Activated T-cell treated with anti-CD3 and anti-CD28 coated beads, Interleukin-2, amount 50 U/mL, for 72 hours (primary cell): ENCODE results near the gene THAP2. TPM values are rescaled to one million over a fixed set of nuclear protein-coding genes. Genes with fewer than 3 reads are reported as not detected.
"Not testable (repeated sequence)": the region's sequence is repeated elsewhere in the genome, so short reads cannot be mapped to it uniquely, and the experiment has no call there.

Experiments used
- ATAC-seq, 2 donors: fragments of 150-1000 bp; cut with Tn5 transposase; replicated peaks in 1 of 2; 2 replicates each; pipeline ENCODE4 v1.10.0; 2021; ENCODE audit warnings: moderate library complexity in 2 of 2, mild to moderate bottlenecking in 1 of 2
- DNase-seq, 2 donors: peaks; one replicate each; pipeline ENCODE4 v3.0.0; 2021 to 2022; ENCODE audit warnings: mixed read lengths in 1 of 2
- H3K27ac Mint-ChIP-seq: one replicate; pipeline ENCODE4 v1.8.0; 2022; ENCODE audit warnings: mild to moderate bottlenecking, moderate library complexity, mixed read lengths
- H3K27me3 Mint-ChIP-seq: one replicate; pipeline ENCODE4 v1.8.0; 2022; ENCODE audit warnings: low read depth, mixed read lengths
- H3K36me3 Mint-ChIP-seq, 2 donors: one replicate each; pipeline ENCODE4 v1.8.0; 2022; ENCODE audit warnings: mixed read lengths in 2 of 2, mild to moderate bottlenecking in 1 of 2; ENCODE audit not compliant: insufficient read depth in 2 of 2
- H3K4me1 Mint-ChIP-seq: one replicate; pipeline ENCODE4 v1.8.0; 2022; ENCODE audit warnings: low read depth, mixed read lengths
- H3K4me3 Mint-ChIP-seq, 2 donors: one replicate each; pipeline ENCODE4 v1.8.0; 2022; ENCODE audit warnings: mild to moderate bottlenecking in 2 of 2, mixed read lengths in 2 of 2, moderate library complexity in 2 of 2
- H3K9me3 Mint-ChIP-seq, 2 donors: one replicate each; pipeline ENCODE4 v1.8.0; 2022; ENCODE audit warnings: mixed read lengths in 2 of 2
- total RNA-seq, 2 donors: library from RNA; stranded (reverse); gene quantifications; one replicate each; pipeline ENCODE4 v1.2.3, GENCODE V29; 2022

The THAP2 gene
- total RNA-seq, 2 donors from 2014 or later: 13.8 to 15.1 TPM

DNA sequence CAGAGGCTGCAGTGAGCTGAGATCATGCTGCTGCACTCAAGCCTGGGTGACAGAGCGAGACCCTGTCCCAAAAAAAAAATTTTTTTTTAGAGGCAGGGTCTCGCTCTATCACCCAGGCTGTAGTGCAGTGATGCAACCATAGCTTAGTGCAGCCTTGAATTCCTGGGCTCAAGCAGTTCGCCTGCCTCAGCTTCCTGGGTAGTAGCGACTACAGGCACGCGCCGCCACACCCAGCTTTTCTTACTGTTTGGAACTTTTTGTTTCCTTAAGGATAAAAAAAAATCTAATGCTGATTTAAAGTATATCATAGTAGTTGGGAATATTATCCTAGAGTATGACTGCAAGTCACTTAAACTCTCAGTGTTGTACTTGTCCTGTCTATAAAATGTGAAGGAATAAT is 29.0 kb downstream of the THAP2 start:
- H3K4me1 Mint-ChIP-seq: peaks cover 17% of the 10 kb centered on the region
- no peaks in the 10 kb centered on the region for H3K27me3 Mint-ChIP-seq
- no peak overlapping the region for H3K4me3 Mint-ChIP-seq
- H3K36me3 Mint-ChIP-seq: peaks cover 0 to 2% of the 10 kb centered on the region in 2 donors
- no peak for DNase-seq
- no peaks in the 10 kb centered on the region for H3K9me3 Mint-ChIP-seq
- H3K27ac Mint-ChIP-seq: no peak overlapping the region
- ATAC-seq: no peak

DNA sequence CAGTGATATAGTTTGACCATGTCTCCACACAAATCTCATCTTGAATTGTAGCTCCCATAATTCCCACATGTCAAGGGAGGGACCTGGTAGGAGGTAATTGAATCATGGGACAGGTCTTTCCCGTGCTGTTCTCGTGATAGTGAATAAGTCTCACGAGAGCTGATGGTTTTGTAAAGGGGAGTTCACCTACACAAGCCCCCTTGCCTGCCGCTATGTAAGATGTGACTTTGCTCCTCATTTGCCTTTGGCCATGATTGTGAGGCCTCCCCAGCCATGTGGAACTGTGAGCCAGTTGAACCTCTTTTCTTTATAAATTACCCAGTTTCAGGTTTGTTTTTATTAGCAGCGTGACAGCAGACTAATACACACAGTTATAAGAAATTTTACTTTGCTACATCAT is 29.6 kb downstream of the THAP2 start:
- H3K36me3 Mint-ChIP-seq, H3K9me3 Mint-ChIP-seq, H3K27me3 Mint-ChIP-seq, DNase-seq, H3K4me3 Mint-ChIP-seq, H3K27ac Mint-ChIP-seq, ATAC-seq: not testable (repeated sequence)
- H3K4me1 Mint-ChIP-seq: peaks cover 12% of the 10 kb centered on the region

DNA sequence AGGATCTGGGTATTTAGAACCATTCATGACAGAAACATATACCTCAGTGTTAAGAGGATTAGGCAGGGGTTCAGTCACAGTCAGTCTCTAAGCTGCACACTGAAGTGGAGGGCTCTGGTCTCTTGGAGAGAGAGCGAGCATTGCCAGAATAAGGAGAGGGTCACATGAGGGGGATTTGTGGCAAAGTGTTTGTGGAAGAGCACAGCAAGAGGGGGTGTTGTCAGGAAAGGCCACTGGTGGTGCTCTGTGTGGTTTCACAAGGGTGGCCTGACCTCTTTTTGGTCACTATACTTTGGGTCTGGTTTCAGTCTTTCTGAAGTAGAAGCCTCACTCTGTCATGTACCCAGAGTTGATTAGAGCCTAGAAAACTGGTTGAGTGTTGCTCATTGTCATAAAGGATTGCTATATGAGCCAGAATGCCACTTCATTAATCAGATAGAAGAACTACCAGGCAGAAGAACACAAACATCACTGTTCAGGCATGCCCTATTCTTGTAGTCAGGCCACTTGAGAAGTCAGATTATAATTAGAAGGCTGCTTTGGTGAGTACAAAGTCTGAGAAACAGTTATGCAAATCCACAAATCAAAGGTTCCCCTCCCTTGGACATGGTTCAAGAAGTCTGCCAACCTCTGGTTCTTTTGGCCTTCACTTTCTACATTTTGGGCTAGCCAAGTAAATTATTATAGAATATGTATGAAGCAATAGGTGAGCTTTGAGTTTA is 30.2 kb downstream of the THAP2 start:
- DNase-seq (no peak), ATAC-seq (no peak)
- no peak overlapping the region for H3K27ac Mint-ChIP-seq
- H3K9me3 Mint-ChIP-seq: no peaks in the 10 kb centered on the region
- no peaks in the 10 kb centered on the region for H3K27me3 Mint-ChIP-seq
- H3K4me3 Mint-ChIP-seq: no peak overlapping the region
- peaks cover 2 to 3% of the 10 kb centered on the region in 2 donors for H3K36me3 Mint-ChIP-seq
- peaks cover 8% of the 10 kb centered on the region for H3K4me1 Mint-ChIP-seq

DNA sequence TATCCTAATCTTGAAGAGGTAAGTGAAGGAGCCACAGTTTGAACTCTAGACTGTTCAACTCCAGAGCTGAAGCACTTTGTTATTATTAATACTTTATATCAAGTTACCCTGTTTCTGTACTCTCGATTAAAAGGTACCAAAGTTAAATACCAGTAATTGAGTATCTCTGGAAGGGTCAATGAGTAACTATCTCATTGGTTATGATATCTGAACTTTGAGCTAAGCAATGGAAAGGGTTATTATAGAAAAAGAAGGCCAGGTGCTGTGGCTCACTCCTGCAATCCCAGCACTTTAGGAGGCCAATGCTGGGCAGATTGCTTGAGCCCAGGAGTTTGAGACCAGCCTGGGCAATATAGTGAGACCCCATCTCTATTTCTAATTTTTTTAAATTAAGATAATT is 31.7 kb downstream of the THAP2 start:
- no peak overlapping the region for H3K4me3 Mint-ChIP-seq
- H3K9me3 Mint-ChIP-seq: no peaks in the 10 kb centered on the region
- H3K27ac Mint-ChIP-seq: no peak overlapping the region
- ATAC-seq: no peak
- no peak for DNase-seq
- peaks cover 5 to 6% of the 10 kb centered on the region in 2 donors for H3K36me3 Mint-ChIP-seq
- H3K4me1 Mint-ChIP-seq: peaks cover 6% of the 10 kb centered on the region
- H3K27me3 Mint-ChIP-seq: no peaks in the 10 kb centered on the region

DNA sequence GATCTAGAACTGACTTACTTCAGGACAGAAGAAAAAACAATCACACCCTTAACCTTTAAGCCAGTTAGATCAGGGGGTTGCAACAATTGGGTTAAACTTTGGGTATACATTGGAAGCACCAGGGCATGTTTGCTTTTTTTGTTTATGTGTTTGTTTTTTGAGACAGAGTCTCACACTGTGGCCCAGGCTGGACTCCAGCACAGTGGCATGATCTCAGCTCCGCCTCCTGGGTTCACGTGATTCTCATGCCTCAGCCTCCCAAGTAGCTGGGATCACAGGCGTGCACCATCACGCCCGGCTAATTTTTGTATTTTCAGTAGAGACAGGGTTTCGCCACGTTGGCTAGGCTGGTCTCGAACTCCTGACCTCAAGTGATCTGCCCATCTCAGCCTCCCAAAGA is 38.1 kb downstream of the THAP2 start:
- not testable (repeated sequence) for DNase-seq, ATAC-seq, H3K9me3 Mint-ChIP-seq, H3K27ac Mint-ChIP-seq, H3K27me3 Mint-ChIP-seq, H3K4me3 Mint-ChIP-seq, H3K4me1 Mint-ChIP-seq, H3K36me3 Mint-ChIP-seq

DNA sequence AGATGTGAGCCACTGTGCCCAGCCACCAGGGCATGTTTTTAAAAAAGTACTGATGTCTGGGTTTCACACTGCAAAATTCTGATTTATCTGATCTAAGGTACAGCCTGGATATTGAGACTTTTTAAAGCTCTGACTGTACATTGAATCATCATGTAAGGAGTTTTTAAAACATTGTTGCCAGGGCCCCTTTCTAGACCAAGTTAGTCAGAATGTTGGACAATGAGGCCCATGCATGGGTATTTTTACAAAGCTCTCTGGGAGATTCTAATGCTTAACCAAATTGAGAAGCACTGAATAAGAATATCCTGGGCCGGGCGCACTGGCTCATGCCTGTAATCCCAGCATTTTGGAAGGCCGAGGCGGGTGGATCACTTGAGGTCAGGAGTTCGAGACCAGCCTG is 38.5 kb downstream of the THAP2 start:
- Mint-ChIP-seq H3K36me3 (peaks cover 3 to 6% of the 10 kb centered on the region in 2 donors), H3K4me3 (no peak overlapping the region), H3K27ac (no peak overlapping the region), H3K4me1 (peaks cover 2% of the 10 kb centered on the region), H3K9me3 (no peaks in the 10 kb centered on the region), H3K27me3 (no peaks in the 10 kb centered on the region)
- DNase-seq (no peak), ATAC-seq (no peak)

DNA sequence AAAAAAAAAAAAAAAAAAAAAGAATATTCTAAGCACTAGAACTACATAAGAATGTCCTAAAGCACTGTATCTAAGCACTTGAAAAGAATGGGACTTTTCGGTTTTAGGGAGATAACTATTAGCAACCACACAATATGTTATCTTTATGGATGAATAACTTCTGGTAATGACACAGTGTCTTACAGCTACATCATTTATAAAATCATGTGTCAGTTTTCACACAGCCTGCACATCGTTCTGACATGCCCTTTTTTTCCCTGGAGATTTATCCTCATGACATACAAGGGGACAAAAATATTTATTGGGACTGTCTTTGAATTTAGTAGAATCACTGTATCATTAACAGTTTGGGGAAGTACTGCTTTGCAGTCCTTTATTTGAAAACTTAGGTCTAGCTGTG is 39.1 kb downstream of the THAP2 start:
- no peak for ATAC-seq
- H3K9me3 Mint-ChIP-seq: no peaks in the 10 kb centered on the region
- peaks cover 8% of the 10 kb centered on the region for H3K4me1 Mint-ChIP-seq
- peaks cover 3 to 6% of the 10 kb centered on the region in 2 donors for H3K36me3 Mint-ChIP-seq
- H3K4me3 Mint-ChIP-seq: no peak overlapping the region
- no peaks in the 10 kb centered on the region for H3K27me3 Mint-ChIP-seq
- DNase-seq: no peak
- H3K27ac Mint-ChIP-seq: no peak overlapping the region

DNA sequence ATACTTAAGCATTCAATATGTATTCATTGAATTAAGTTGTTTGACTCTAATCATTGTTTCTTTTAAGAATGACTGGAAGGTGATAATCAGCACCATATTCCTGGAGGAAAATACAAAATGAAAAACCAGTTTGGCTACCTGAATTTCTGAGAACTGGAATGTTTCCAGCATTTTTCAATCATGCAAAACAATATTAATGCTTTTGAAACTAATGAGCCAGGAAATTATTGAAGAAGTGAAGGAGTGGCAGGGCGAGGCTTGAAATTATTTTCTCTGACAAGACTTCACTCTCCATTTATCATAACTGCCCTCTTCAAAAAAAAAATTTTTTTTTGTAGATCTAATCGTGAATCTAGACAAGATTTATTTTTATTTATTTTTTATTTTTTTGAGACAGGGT is 40.8 kb downstream of the THAP2 start:
- Mint-ChIP-seq H3K4me3 (no peak overlapping the region), H3K27ac (no peak overlapping the region), H3K9me3 (no peaks in the 10 kb centered on the region), H3K4me1 (peaks cover 13% of the 10 kb centered on the region), H3K27me3 (no peaks in the 10 kb centered on the region), H3K36me3 (peaks cover 0 to 2% of the 10 kb centered on the region in 2 donors)
- no peak for ATAC-seq
- no peak for DNase-seq

DNA sequence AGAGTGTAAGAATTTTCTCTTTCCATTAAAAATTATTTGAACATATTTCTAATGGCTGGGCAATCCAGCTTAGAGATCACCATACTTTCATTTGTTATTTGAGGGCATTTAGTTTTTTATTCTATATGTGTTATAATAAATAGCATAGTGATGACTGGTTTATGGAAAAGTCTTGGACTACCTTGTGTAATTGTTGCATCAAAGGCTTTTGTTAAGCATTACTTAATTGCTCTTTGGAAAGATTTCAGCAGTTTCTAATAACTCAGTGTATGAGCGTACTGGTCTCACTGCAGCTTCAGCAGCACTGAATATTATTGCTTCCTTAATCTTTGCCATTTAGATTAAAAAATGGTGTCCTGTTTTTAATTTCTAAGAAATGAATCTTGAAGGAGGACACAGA is 44.6 kb downstream of the THAP2 start:
- Mint-ChIP-seq H3K9me3 (peaks cover 10 to 11% of the 10 kb centered on the region in 2 donors), H3K36me3 (peaks cover 6 to 9% of the 10 kb centered on the region in 2 donors), H3K27ac (no peak overlapping the region), H3K27me3 (no peaks in the 10 kb centered on the region), H3K4me3 (no peak overlapping the region), H3K4me1 (peaks cover 20% of the 10 kb centered on the region)
- no peak for ATAC-seq
- DNase-seq: no peak

DNA sequence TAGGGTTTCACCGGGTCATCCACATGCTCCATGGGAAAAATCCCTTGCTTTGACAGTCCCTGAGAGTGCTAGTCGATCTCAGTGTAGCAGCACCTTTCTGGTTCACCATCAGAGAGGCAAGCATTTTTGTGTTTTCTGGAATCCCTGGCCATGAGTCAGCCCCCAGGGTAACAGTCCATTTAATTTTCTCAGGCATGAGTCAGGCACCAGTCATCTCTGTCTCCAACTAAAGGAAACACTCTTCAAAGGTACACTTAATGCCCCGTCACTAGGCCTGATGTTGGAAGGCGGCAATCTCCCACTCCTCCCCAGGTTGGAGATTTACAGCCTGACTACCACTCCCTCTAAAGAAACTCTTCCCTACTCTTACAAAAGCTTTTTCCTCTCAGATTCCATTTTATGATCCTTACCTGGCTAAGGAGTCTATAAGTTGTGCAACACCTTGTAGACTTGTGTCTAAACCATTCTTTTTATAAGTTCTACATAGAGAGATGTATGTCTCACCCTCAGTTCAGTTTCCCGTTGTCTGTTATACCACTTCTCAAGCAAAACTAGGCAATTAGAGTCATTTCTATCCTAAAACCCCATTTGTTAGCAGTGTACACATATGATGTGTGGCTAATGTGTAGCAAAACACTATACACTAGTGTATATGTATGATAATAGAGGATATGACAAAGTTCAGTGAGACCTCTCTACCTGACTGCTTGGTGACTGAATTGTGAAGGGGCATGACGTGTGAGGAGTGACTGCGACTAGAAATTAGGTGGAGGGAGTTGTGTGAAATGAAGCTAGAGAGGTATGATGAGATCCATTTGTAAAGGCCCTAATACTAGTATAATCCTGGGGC is 46.4 kb downstream of the THAP2 start:
- H3K36me3 Mint-ChIP-seq: peaks cover 6 to 12% of the 10 kb centered on the region in 2 donors

DNA sequence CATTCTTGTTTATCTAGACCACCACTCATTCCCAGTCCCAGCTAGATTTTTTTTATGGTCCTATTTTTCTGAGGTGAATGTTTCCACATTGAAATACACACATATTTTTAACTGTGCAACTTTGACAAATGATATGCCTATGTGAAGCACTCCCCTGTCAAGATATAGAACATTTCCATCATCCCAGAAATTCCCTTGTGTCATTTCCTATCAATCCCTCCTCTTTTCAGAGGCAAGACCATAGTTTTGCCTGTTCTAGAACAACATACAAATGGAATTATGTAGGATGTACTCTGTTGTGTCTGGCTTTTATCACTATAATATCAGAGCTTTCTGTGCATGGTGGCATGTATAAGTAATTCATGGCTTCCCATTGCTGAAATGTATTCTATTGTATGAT is 54.5 kb downstream of the THAP2 start:
- H3K27ac Mint-ChIP-seq: no peak overlapping the region
- ATAC-seq (no peak), DNase-seq (no peak)
- H3K4me1 Mint-ChIP-seq: no peaks in the 10 kb centered on the region
- H3K36me3 Mint-ChIP-seq: peaks cover 0 to 4% of the 10 kb centered on the region in 2 donors
- peaks cover 6% of the 10 kb centered on the region for H3K27me3 Mint-ChIP-seq
- peaks cover 2 to 7% of the 10 kb centered on the region in 2 donors for H3K9me3 Mint-ChIP-seq
- H3K4me3 Mint-ChIP-seq: no peak overlapping the region

More for the DNA sequence above, 46.4 kb downstream of the THAP2 start:
- DNase-seq (peak in 1 of 2 donors; percentile 6), ATAC-seq (peak; percentile 57 to 71)
- Mint-ChIP-seq H3K27me3 (no peaks in the 10 kb centered on the region), H3K27ac (no peak overlapping the region), H3K4me1 (peaks cover 20% of the 10 kb centered on the region), H3K9me3 (peaks cover 10 to 12% of the 10 kb centered on the region in 2 donors), H3K4me3 (no peak overlapping the region)

DNA sequence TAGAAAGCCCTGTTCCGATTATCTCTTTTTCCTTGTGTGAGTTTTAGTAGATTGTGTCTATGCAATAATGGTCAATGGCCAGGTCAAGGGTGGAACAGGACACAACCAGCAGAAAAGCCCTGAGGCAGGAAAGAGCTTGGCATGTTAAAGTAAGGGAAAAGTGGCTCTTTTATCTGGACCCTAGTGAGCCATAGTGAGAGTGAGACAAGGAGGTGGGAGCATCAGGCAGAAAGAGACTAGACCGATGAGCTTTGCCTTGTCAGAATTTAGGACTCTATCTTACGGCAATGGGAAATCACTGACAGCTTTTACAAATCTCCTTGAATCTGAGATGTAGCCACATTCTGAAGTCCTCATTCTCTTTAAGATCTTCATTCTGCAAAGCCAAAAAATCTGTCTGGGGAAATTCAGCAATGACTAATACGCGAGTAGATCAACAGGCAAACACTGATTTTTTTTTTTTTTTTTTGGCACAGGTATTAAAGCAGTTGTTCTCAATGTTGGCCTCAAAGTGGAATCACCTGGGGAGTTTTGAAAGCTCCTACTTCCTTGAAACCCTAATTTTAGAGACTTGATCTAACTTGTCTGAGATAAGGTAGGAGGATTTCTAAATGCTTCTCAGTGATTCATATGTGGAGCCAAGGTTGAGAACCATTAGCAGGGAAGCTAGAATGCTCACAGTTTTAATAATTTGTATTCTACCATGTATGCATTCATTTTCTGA is 55.7 kb downstream of the THAP2 start:
- peaks cover 6% of the 10 kb centered on the region for H3K27me3 Mint-ChIP-seq
- no peaks in the 10 kb centered on the region for H3K36me3 Mint-ChIP-seq
- no peak overlapping the region for H3K27ac Mint-ChIP-seq
- ATAC-seq (no peak), DNase-seq (no peak)
- H3K4me3 Mint-ChIP-seq: no peak overlapping the region
- no peaks in the 10 kb centered on the region for H3K4me1 Mint-ChIP-seq
- peaks cover 2 to 7% of the 10 kb centered on the region in 2 donors for H3K9me3 Mint-ChIP-seq
